ENCODE data around the gene PBX2.

PBX2 gene

GRCh38 chr6:32168807-32169591 lies 21.0 kb downstream of the PBX2 start:
- no peak for DNase-seq

DNA sequence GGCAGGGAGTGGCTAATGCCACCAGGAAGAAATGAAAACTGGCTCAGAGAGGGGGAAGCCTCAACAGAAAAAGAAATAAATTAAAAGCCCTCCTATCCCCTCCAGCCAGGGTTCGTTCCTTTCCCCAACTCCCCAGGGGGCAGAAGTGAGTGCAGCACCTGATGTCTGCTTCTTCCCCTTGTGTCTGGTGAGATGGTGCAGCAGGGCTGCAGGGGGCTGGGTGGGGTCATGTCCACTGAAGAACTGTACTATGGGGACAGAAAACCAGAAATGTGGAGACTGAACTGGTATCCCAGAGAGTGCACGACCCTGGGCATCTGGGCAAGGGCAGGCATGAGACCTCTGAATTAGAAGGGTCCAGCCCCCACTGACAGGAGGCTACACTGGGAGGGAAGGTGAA lies 21.7 kb downstream of the PBX2 start:
- no peak for DNase-seq

DNA sequence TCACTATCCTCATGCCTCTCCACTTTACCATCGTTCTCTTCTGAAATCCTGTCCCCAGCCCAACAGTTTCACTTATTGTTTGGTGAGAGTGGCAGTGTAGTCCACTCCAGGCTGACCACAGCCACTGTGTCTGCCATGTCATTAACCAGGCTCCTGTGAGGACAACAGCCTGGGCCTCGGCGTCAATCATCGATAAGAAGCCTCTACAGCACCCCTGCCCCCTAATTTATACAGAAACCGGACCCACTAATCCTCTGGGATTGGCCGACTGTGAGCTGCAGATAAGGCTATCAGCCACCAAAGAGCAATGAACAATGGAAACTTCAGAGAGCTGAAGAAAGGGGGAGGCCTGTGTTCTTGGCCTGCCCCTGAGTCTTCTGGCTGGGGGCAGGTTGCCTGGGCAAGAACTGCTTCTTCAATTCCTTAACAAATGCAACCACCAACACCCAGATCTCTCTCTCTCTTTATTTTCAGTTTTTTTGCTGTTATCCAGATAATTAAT lies 22.2 kb downstream of the PBX2 start:
- DNase-seq: no peak

DNA sequence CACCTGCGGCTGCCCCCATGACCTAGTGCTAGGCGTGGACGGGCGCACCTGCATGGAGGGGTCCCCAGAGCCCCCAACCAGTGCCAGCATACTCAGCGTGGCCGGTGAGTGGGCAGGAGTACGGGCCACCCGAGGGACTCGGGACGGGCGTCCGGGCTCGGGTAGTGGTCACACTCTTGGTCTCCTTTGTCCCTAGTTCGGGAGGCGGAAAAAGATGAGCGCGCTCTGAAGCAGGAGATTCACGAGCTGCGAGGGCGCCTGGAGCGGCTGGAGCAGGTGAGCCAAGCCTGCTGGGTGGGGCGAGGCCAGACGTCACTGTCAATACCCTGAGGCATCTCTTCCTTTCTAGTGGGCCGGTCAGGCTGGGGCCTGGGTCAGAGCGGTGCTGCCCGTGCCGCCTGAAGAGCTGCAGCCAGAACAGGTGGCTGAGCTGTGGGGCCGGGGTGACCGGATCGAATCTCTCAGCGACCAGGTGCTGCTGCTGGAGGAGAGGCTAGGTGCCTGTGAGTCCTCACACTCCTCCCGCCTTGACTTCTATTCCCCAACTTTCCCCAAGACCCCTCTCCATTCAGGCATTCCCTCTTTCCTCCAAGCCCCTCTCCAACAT lies 22.7 kb downstream of the PBX2 start:
- no peak for DNase-seq

- DNase-seq: no peak
Measured at GRCh38 chr6:32166411-32167061, 23.5 kb downstream of the PBX2 start.

GRCh38 chr6:32164295-32164694 lies 25.7 kb downstream of the PBX2 start, which contains the start of gene EGFL8:
TSS of gene EGFL8 (plus strand) at chr6:32164595. CDS start at chr6:32166166, 1,571 bp downstream.
- DNase-seq: no peak

GRCh38 chr6:32163559-32164258 lies 26.3 kb downstream of the PBX2 start:
- DNase-seq: no peak

DNA sequence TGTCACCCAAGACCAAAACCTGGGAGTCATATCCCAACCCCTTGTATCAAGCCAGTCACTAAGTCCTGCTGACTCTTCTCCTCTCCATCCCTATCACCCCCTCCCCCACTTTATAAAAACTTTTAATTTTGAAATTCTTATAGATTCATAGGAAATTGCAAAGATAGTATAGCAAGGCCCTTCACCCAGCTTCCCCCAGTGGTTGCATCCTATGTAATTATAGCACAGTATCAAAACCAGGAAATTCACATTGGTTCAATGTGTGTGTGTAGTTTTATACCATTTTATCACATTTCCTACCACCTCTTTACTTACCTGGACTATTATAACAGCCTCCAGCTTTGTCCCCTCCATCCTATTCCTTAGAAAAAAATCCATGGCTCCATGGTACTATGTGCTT lies 31.9 kb downstream of the PBX2 start:
- no peak for DNase-seq

GRCh38 chr6:32156891-32157290 lies 33.1 kb downstream of the PBX2 start:
- DNase-seq: no peak

DNA sequence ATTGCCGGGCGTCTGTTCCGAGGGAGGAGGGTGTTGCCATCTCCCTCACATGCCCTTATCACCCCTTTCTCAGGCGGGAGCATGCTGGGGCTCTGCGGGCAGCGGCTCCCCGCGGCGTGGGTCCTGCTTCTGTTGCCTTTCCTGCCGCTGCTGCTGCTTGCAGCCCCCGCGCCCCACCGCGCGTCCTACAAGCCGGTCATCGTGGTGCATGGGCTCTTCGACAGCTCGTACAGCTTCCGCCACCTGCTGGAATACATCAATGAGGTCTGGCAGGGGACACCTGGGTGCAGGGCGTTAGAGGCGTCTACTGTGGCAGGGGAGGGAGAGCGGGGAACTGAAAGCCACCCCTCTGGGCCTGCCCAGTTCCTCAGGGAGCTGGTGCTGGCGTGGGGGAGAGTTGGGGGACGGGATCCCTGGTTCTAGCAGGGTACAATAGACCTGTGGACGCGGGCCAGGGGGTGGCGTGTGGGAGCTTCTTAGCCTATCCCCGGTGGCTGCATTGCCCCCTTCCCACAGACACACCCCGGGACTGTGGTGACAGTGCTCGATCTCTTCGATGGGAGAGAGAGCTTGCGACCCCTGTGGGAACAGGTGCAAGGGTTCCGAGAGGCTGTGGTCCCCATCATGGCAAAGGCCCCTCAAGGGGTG lies 35.4 kb downstream of the PBX2 start:
- DNase-seq: peak; percentile 62

DNA sequence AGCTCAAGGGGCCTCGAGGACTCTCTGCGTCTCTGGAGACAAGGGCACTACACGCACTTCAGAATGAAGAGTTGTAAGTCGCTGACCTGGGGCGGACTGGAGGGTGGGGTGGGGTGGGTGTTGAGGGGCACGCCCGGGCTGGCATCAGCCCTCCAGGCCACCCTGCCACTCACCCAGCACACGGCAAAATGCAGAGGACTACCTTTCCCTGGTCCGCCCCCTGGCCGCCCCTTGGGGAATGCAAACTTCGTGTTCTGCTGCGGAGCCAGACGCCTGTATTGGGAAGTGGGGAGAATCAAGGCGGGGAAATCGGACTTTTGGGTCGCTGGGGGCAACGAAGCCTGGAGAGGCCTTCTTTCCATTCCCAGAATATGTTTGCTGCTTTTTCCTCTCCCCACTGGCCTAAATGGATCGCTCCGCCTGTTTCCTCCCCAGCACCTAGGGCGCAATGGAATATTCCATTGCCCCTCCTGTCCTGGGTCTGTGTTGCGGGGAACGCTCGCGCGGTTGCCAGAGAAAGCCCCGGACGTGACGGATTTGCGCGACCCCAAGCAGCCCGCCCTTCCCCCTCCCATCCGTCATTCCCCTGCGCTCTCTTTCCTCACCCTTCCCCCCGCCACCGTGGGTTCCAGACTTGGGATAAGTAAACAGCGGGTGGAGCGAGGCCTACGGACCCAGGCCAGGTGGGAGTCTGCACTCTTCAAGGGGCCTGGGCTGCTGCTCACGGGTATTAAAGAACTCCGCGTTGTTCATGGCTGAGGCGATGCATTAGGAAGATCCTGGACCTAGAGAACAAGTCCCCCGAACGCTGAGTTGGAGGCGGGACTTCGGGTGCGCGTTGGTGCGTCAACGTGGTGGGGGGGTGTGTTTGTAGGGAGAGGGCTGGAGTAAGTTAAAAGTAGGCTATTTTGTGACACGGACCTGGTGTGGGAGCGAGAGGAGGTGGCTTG lies 36.2 kb downstream of the PBX2 start, which contains the start of gene PPT2:
PPT2 (plus strand) TSS at position 578 of the 950 bp plus-strand sequence. CDS start 454 bp downstream, outside the sequence.
- DNase-seq: peak; percentile 68

GRCh38 chr6:32152769-32153563 lies 37.0 kb downstream of the PBX2 start:
- no peak for DNase-seq

DNA sequence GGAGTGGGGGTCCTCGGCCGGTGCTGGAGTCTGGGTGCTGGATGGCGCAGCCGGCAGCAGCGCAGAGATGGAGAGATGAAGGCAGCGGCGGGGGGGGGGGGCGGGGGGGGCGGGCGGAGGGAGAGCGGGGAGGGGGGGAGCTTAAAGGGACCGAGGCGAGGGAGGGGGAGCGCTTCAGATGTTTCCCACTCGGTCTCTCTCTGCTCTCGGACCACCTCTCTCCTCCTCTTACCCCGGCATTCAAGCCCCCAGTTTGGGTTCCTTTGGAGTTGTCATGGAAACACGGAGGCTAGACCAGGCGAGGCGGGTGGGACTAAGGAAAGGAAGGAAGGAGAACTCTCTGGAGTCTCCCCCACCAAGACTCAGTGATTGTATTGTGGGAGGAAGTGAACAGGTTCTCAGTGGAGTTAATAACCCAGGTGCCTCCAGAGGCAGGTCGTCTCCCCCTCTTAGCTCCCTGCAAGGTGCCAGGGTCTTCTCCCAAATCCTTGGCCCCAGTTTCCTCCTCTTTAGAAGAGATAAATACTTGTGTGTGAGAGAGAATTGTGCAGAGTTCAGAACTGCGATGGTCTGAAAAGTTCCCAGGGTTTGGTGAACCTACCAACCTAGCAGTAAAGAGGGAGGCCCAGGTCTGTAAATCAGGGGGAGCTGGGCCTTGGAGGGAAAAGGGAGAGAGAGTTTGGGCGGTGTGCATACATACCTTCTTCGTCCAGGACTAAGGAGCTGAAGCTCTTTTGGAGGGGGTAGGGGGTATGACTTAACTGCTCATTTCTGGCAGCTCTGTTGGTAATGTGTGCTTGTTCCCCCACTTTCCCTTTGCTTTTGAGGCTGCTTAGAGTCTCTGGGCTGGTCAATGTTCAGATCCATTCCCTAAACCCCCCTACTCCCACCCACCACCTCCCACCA lies 37.9 kb downstream of the PBX2 start, which contains the start of gene PRRT1:
PRRT1 (minus strand) TSS at position 77 of the 906 bp plus-strand sequence. CDS start 112 bp downstream, outside the sequence.
- no peak for DNase-seq

DNA sequence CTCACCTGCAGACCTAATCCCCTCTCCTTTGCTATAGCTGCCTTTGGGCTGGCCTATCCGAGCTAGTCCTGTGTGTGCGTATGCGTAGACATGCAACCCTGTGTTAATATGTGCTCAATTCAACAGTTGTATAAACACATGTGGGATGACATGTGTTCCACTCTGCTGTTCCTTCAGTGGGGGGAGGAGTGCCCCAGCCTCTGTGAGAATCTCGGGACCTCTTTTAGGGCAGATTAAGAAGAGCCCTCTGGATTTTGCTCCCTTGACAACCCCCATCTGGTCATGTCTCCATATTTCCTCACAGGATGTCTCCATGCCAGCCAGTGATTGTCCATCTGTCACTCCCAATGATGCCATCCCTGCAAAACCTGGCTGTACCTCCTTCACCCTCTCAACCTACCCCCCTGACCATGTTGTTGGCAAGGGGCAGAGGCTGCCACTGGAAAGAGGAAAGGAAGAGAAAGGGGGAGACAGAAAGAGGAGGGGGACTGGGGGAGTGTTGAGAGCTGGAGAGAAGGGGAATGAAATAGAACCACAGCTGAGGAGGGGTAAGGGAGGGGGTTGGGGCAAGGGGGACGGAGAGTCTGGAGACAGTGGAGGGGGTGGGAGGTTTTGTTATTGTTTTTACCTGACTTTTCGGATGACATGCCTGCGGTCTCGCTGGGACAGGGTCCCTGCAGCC lies 38.7 kb downstream of the PBX2 start:
- DNase-seq: no peak

DNA sequence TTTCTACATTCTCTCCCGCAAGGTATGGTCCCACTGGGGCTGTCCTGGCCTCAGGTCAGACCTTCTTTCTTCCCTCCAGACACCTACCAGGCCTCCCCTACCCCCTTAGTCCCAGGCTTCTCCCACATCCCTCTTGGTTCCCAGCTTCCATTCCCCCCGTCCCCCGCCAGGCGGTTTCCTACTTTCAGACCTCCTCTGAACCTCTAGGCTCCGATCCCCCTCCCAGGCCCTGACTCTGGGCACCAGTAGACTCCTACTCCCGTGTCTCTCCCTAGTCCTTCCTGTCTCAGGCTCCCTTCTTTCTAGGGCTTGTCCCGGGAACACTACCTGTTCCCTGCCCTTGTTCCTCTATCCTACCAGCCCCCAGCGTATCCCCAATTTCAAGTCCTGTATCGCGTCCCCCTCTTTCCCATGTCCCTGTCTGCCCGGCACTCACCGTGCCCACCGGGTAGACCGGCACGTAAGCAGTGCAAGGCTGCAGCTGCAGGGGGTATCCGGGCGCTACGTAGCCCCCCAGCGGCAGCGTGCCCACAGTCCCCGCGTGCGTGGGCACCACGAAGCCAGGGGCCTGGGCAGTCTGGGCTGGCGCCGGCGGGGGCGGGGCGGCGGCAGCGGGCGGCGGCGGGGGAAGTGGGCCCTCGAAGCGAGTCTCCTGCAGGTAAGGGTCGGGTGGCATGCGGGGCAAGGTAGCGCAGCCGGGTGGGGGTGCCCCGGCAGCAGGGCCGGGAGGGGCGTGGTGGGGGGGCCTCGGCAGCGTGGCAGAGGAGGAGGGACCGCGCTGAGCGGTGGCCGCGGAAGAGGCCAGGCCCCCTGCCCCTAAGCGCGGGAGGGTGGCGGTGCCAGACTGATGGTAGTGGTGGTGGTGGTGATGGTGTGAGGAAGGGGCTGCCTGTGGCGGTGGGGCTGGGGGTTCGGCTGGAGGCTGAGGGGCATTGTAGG lies 39.8 kb downstream of the PBX2 start:
- DNase-seq: no peak

GRCh38 chr6:32149092-32149755 lies 40.8 kb downstream of the PBX2 start:
- DNase-seq: no peak
